Tibial artery (tissue), 4 donors: ENCODE data around the gene STK26.

Experiments
- DNase-seq, 2 donors: peaks; one replicate each; pipeline ENCODE4 v3.0.0-alpha.2; 2019
- H3K27ac ChIP-seq, 2 donors: fragments of 200-600 bp; sonication (generic) in 1 of 2; 1 replicate in 1 of 2; 2 replicates in 1 of 2; pipeline ENCODE4 v1.5.1; 2018 to 2019; ENCODE audit warnings: mild to moderate bottlenecking in 1 of 2
- H3K27me3 ChIP-seq, 2 donors: fragments of 200-600 bp; sonication (generic) in 1 of 2; one replicate each; pipeline versions ENCODE4 v1.5.1 to v1.6.0; 2016 to 2019
- H3K36me3 ChIP-seq, 3 donors: fragments of 200-600 bp; sonication (generic) in 2 of 3; one replicate each; pipeline ENCODE4 v1.5.1; 2016 to 2019; ENCODE audit warnings: mild to moderate bottlenecking in 2 of 3
- H3K4me1 ChIP-seq, 4 donors: fragments of 200-600 bp; sonication (generic) in 2 of 4; 1 replicate in 3 of 4; 2 replicates in 1 of 4; pipeline ENCODE4 v1.5.1; 2016 to 2019
- H3K4me3 ChIP-seq, 2 donors: fragments of 200-600 bp; sonication (generic) in 1 of 2; 1 replicate in 1 of 2; 2 replicates in 1 of 2; pipeline ENCODE4 v1.5.1; 2018 to 2019; ENCODE audit warnings: mild to moderate bottlenecking in 2 of 2
- H3K9me3 ChIP-seq, 3 donors: fragments of 200-600 bp; sonication (generic) in 1 of 3; one replicate each; pipeline ENCODE4 v1.5.1; 2016 to 2019
- intact Hi-C: fragments of 100-400 bp; cut with DNase I; formaldehyde crosslinking; loops from one replicate; pipeline ENCODE4 v1.15.0; 2023; ENCODE audit warnings: low total_unique reads
- TF ChIP-seq, protein P1 (sequence below), 2 experiments: fragments of 200-600 bp in 1 of 2; fragments of 450-650 bp in 1 of 2; IDR thresholded peaks; one replicate each; pipeline ENCODE4 v1.5.1; 2017 to 2019; ENCODE audit warnings: antibody characterized with exemption in 2 of 2, mild to moderate bottlenecking in 1 of 2, moderate library complexity in 1 of 2

Gene STK26

DNA sequence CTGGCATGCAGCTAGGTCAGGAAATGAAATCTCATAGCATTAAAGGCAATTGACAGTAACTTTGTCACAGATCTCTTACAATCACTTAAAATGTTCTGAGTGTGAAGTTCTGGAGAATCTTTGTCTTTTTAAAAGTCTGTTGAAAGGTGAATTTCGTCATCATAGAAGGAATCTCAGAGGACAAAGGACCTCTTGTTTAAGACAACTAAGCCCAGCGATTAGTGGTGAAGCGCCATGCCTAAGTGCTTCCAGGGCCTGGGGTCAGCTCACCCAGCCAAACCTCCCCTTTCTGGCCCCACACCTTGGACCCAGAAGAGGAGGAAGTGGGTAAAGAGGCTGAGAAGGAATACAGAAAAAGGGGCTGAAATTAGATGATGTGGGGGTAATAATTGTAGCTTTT is 96.2 kb downstream of the STK26 start:
- intact Hi-C loops, result no loop called here
- TF ChIP-seq, protein P1, sequence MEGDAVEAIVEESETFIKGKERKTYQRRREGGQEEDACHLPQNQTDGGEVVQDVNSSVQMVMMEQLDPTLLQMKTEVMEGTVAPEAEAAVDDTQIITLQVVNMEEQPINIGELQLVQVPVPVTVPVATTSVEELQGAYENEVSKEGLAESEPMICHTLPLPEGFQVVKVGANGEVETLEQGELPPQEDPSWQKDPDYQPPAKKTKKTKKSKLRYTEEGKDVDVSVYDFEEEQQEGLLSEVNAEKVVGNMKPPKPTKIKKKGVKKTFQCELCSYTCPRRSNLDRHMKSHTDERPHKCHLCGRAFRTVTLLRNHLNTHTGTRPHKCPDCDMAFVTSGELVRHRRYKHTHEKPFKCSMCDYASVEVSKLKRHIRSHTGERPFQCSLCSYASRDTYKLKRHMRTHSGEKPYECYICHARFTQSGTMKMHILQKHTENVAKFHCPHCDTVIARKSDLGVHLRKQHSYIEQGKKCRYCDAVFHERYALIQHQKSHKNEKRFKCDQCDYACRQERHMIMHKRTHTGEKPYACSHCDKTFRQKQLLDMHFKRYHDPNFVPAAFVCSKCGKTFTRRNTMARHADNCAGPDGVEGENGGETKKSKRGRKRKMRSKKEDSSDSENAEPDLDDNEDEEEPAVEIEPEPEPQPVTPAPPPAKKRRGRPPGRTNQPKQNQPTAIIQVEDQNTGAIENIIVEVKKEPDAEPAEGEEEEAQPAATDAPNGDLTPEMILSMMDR (IDR thresholded peaks at IDR 0.05), result no peak
- Histone ChIP-seq H3K27me3 (no peaks in the 10 kb centered on the region), H3K27ac (peak overlapping the region; percentile 47 to 50), H3K4me1 (peaks cover 0 to 13% (median 2%) of the 10 kb centered on the region in 4 donors), H3K4me3 (no peak overlapping the region), H3K9me3 (peaks cover 0 to 3% (median 0%) of the 10 kb centered on the region in 3 donors), H3K36me3 (no peaks in the 10 kb centered on the region)
- DNase-seq, result no peak

DNA sequence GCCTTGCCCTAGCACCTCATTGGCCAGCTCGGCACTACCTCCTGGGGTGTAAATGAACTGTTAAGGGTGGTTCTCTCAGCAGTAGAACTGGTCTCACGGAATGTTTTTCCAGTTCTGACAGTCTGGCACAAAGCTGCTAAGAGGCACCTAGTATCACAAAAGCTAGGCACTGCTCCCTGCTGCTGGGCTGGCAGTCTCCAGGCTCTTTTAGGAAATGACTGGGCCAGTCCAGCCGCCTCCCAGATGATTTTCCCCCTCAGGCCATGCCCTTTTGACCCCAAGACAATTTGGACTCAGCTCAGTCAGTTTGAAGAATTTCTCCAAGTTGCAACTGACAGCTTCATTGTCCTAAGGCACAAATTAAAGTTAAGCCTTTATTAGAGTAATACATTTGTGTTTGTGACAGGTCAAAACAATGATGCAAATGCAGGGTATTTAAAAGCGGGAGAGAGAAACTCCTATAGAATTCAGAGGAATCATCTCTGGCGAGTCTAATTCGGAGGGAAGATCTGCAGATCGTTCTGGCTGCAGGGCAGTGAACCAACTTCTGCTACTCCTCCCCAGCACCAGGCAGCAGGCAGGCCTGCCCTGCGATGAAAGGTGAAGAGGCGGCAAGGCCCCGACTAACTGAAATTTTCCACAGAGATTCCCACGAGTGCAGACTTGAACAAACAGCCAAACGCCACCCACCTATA is 96.9 kb downstream of the STK26 start:
- no peaks in the 10 kb centered on the region for H3K36me3 ChIP-seq
- H3K9me3 ChIP-seq, result peaks cover 0 to 3% (median 0%) of the 10 kb centered on the region in 3 donors
- intact Hi-C loops, result no loop called here
- TF ChIP-seq, protein P1 (IDR thresholded peaks at IDR 0.05), result no peak
- peak overlapping the region; percentile 47 to 50 for H3K27ac ChIP-seq
- H3K27me3 ChIP-seq, result no peaks in the 10 kb centered on the region
- H3K4me1 ChIP-seq, result peaks cover 0 to 13% (median 2%) of the 10 kb centered on the region in 4 donors
- DNase-seq, result no peak
- no peak overlapping the region for H3K4me3 ChIP-seq

DNA sequence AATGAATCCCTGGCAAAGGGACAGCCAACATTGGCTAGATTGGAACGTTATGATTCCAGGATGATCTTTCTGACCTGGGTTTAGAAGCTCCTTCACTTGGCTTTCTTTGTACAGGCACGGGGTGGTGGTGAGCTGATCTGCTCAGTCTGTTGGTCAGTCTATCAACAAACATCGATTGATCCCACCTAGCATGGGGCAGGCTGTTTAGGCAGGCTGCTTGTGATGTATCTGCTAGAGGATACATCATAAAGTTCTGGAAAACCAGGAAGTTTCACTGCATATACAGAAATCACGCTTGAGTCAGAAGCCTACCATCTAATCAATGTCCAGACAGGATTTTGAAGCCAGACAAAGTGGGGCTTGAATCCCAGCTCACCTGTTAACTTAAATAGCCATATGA is 97.8 kb downstream of the STK26 start:
- Histone ChIP-seq H3K9me3 (peaks cover 0 to 3% (median 0%) of the 10 kb centered on the region in 3 donors), H3K4me1 (peaks cover 0 to 13% (median 2%) of the 10 kb centered on the region in 4 donors), H3K27me3 (no peaks in the 10 kb centered on the region), H3K36me3 (no peaks in the 10 kb centered on the region), H3K27ac (peak overlapping the region; percentile 47 to 50), H3K4me3 (no peak overlapping the region)
- TF ChIP-seq, protein P1 (IDR thresholded peaks at IDR 0.05), result no peak
- intact Hi-C loops, result no loop called here
- no peak for DNase-seq
